HL-60 (cell line): ENCODE measurements around the gene VPS37D.

Experiments
- DNase-seq, 2 experiments: peaks; one replicate each; pipeline ENCODE4 v3.0.0-alpha.2; 2010 to 2020; ENCODE audit warnings: low read depth in 1 of 2, low spot score in 1 of 2
- H3K27ac ChIP-seq: fragments of 250-450 bp; sonication (Bioruptor Pico); replicated peaks from 2 replicates; pipeline ENCODE4 v1.5.1; 2020; ENCODE audit warnings: mild to moderate bottlenecking, moderate library complexity
- H3K27me3 ChIP-seq: fragments of 250-450 bp; sonication (Bioruptor Pico); 2 replicates; pipeline ENCODE4 v1.5.1; 2021; ENCODE audit warnings: mild to moderate bottlenecking, moderate library complexity; ENCODE audit not compliant: insufficient read depth, poor library complexity, severe bottlenecking
- H3K4me3 ChIP-seq: replicated peaks from 2 replicates; pipeline ENCODE4 v1.5.1; 2011; ENCODE audit warnings: mild to moderate bottlenecking, control low read depth, low read length; ENCODE audit not compliant: insufficient read depth
- CTCF ChIP-seq: IDR thresholded peaks from one replicate; pipeline ENCODE4 v1.5.1; 2011; ENCODE audit warnings: low read length, control low read depth, inconsistent platforms; ENCODE audit not compliant: insufficient read depth
- GABPA ChIP-seq: IDR thresholded peaks from 2 replicates; pipeline ENCODE4 v1.6.1; 2012; ENCODE audit warnings: low read depth
- POLR2AphosphoS5 ChIP-seq: IDR thresholded peaks from 2 replicates; pipeline ENCODE4 v1.6.1; 2012; ENCODE audit warnings: low read depth
- REST ChIP-seq: IDR thresholded peaks from 2 replicates; pipeline ENCODE4 v1.6.1; 2012; ENCODE audit warnings: low read depth; ENCODE audit not compliant: insufficient replicate concordance
- SPI1 ChIP-seq: IDR thresholded peaks from 2 replicates; pipeline ENCODE4 v1.6.1; 2012; ENCODE audit warnings: low read depth, mild to moderate bottlenecking, borderline replicate concordance

VPS37D gene

GRCh38 chr7:73717025-73717807, 49.6 kb downstream of the VPS37D start:
- TF ChIP-seq CTCF (no peak), REST (no peak), POLR2AphosphoS5 (no peak), GABPA (no peak), SPI1 (no peak)
- H3K4me3 ChIP-seq = no peak overlapping the region
- no peak for DNase-seq
- H3K27ac ChIP-seq = no peak overlapping the region; the same call in 1 of the 2 replicates
- peaks cover 2% of the 10 kb centered on the region for H3K27me3 ChIP-seq

- peak in 1 of 2 experiments; percentile 92 for DNase-seq
- Histone ChIP-seq H3K27ac (no peak overlapping the region; the same call in 1 of the 2 replicates), H3K27me3 (peaks cover under 1% of the 10 kb centered on the region), H3K4me3 (peak overlapping the region; percentile 64; the same call in 1 of the 2 replicates)
- TF ChIP-seq POLR2AphosphoS5 = peak; percentile 95
- peak; percentile 61; the same call in 1 of the 2 replicates for TF ChIP-seq SPI1
- 0 out of 2 replicates have a peak, but pooled peaks have one; percentile 26 for TF ChIP-seq GABPA
- no peak for TF ChIP-seq REST
- no peak for TF ChIP-seq CTCF
Observed at GRCh38 chr7:73717991-73718405, 50.4 kb downstream of the VPS37D start.

- H3K27me3 ChIP-seq = no peaks in the 10 kb centered on the region
- DNase-seq = no peak
Observed at GRCh38 chr7:73718438-73718881, 50.8 kb downstream of the VPS37D start.

More at GRCh38 chr7:73718438-73718881, 50.8 kb downstream of the VPS37D start:
- TF ChIP-seq CTCF (no peak), GABPA (no peak), SPI1 (no peak), POLR2AphosphoS5 (no peak), REST (no peak)
- H3K4me3 ChIP-seq = peak overlapping the region; percentile 64
- H3K27ac ChIP-seq = no peak overlapping the region
